GM21723 (cell line): ENCODE data around the gene BCAR3.

Experiments
- ATAC-seq: cut with Tn5 transposase; IDR thresholded peaks from one replicate; pipeline ENCODE4 v1.9.1; 2021; ENCODE audit warnings: mild to moderate bottlenecking, moderate library complexity; ENCODE audit not compliant: unreplicated experiment

The BCAR3 gene

DNA sequence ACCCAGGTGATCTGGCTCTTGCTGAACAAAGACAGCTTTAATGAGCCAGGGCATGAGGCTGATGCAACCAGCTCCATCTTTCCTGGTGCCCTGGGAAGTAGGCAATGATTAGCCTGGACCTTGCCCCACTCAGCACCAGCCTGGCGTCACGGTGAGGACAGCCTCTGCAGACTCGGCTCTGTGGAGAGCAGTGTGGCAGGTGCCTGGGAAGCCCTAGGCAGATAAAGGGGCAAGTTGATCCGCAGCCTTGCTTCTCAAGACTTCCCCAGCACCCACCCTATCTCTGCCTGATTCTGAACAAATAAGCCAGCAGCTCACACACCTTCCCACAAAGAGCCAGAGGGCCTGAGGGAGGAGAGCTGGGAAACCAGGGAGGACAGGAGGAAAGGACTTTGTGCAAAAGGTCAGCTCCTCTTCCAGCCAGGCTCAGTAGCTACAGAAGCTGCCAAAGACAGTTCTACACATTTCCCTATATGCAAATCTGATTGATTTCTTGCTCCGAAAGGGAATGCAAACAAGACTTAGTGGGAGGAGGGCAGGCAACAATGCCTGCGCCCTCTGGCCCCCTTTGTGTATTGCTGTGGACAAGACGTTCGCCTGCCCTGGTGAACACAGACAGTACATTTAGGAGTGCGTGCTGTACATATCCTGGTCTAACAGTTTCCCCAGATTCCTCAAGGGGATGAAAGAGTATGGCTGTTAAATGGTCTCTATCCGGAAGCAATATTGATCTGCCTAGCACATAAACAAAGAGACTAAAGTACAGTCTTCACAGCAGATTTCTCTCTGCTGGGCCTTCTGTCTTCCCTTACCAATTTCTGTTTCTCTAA is 63.8 kb downstream of the BCAR3 start:
- ATAC-seq = no peak

DNA sequence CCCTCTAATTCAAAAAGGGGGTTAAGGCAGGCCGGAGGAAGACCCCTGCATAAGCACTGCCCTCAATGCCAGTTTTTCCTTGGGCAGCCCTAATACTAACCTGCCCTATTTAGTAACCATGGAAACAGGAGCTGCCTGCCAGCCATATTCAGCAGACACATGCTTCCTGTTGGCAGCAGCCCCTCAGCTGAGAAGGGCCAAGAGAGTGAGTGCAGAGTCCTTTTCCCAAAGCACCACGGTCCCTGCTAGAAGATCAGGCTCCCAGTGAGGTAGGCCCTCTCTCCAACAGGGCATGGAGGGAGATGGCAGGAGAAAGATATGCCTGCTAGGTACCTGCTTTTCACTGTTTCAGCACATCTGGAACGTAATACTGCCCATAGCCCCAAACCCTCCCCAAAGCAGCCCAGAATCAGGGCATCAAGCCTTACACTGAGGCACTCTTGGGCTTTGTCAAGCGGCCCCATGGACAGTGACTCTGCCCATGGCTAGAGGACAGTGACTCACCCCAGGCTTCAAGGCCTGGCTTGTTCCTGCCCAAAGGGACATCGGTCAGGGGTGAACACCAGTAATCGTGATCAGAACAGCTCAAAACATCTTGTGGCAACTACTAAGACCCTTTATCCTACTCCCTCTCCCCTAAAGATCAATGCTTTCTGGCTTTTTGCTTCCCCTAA is 64.5 kb downstream of the BCAR3 start:
- ATAC-seq = no peak

DNA sequence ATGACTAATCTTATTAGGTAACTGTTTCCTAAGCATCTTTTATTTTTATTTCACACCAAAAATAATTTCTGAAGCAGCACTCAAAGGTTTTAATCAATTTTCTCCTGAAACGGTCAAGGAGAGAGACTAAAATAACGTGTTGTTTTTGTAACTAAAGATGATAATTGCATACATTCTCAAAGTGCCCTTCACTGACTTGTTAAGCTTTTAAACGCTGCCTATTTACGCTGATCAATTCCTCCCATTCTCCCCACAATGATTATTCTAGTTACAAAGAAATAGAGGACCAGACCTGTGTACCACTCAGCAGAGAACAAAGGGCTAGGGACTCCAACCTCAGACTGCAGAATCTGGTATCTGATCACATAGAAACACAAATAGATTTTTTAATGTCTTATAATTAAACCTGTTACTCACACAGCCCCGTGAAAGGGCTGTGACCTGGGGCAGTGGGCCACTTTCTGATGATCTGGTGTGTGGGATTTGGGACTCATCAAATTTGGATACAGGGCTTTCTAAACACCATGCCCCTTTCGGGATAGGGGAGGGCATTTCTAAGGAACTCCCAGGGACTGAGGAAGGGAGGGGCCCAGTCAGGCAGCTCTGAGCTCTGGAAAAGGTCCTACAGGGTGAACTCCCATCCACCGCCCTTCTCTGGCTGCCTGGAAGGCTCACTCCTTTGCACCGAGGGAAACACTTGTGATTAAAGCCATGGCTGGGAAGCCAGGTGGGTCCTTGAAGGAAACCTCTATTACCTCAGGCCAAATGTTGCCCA is 65.2 kb downstream of the BCAR3 start:
- no peak for ATAC-seq

DNA sequence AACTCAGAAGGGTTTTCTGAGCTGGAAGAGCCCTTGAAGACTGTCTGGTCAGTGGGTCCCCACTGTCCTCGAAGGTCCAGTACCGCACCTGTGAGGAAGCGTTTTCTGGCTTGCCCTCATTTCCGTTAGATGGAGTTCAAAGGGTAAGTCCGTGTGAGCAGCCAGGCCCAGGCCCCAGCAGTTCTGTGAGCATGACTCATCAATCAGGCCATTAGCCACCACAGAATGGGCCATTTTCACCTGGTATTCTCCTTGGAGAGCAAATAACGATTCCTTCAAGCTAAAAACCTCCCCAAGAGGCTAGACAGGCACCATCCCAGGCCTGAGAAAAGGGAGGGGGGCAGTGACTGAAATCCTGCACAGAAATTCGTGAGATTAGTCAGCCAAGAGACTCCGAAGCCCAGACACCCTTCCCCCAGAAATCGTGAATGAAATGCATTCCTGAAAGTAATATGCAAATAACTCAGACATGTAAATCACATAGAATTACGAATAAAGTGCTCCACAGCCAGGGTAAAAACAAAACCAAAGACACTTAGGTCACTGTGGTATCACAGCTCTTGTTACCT is 66.0 kb downstream of the BCAR3 start:
- peak; percentile 80 for ATAC-seq

DNA sequence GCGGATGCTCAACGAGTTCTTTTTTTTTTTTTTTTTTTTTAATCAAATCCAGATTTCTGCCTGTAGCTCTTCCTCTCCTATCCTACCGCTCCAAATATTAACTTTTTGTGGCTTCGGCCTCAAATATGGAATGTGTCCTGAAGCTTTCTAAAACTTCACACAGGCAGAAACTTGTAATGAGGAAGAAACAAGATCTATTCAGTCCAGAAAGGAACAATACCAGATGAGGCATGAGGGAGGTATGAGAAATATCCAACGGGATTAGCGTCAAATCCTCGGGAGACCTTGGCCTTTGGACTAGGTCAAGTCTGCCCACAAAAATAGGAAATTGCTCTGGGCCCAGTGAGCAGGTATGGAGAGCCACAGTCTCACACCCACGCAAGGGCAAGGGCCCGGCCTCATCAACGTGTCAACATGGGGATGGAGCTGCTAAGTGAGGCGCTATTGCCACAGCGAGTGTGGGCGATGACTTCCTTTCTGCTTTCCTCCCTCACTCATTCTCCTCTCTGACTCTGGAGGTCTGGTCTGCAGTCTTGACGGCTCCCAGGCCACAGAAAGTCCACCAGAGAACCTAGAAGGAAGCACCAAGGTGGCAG is 66.6 kb downstream of the BCAR3 start:
- peak; percentile 58 for ATAC-seq

DNA sequence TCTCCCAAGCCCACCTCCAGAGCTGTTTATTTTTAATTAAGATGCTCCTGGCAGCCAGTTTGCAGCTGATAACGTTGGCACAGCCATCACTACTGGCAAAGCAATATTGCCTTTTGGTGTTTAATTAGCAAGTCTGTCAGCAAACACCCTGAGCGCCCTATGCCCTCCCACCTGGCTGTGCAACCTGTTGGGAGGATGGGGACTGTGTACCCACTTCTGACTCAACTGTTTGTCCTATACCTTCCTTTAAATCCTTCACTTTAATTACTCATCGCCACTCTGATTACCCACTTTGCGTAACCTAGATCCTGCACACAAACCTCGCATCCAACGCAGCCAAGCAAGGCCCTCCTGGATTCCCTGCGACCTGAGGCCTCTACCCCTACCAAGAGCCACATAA is 67.1 kb downstream of the BCAR3 start:
- no peak for ATAC-seq

DNA sequence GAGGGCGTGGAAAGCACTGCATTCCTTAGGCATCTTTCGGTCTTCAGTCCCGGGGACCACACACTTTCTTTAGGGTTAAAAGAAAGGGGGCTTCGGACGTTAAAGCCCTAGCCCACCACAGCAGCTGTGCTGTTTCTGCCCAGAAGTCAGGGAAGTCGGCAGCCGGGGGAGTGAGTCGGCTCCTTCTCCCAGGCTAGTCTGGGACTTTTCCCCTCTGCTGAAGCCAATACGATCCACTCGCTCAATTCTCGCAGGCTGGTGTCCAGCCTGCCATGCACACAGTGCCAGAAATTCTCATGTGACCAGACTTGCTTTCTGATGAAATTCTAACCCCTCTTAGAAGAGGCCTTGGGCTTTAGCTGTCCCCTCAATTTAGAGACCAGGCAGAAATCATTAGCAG is 67.7 kb downstream of the BCAR3 start:
- ATAC-seq = no peak

DNA sequence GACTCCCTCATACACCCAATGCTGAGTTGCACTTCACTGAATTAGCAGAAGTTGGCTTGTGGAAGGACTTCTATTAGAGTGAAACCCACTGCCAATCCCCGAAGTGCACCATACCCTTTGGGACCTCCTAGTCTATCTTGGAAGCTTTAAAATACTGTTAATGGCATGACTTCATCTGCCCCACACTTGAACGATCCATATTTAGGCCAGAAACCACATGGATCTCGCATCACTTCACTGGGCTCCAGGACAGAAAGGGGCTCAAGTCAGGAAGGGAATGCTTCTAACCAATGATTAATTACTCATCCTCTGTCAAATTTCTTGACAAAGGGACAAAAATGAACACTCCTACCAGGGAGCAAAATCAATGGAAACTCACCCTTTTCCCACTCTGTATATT is 69.1 kb downstream of the BCAR3 start:
- no peak for ATAC-seq

DNA sequence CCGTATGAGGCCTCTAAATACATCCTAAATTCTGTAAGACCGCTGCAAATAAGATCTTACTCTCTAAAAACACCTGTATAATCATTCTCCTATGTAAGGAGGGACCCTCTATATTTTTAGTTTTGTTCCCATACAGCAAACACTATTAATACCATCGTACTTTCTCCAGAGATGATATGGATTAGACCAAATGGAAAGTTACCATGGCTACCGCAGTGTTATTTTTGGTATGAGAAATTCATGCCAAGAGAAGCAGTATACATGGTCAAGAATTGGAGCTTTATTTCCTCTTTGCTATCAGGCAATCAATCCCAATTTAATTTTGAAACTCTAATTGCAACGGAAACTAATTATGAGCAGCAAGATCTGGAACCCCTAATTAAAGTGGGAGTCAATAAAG is 70.0 kb downstream of the BCAR3 start:
- no peak for ATAC-seq

DNA sequence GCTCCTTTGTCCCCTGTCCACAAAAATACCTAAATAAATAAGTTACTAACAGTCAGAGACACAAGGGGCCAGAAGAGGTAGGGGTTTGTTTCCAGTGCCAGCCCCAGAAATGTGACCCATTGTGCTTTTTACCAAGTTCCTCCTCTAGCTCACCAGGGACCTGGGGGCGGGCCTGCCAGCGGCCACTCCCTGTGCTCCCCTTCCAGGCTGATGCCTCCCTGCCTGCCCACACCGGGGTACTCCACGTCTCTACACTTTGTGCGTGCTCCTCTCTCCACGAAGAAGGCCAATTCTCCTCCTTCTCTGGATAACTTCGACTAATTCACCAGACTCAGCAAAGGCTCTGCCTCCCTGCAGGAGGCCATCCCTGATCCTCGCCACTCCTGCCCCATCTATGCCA is 72.1 kb downstream of the BCAR3 start:
- ATAC-seq = no peak

DNA sequence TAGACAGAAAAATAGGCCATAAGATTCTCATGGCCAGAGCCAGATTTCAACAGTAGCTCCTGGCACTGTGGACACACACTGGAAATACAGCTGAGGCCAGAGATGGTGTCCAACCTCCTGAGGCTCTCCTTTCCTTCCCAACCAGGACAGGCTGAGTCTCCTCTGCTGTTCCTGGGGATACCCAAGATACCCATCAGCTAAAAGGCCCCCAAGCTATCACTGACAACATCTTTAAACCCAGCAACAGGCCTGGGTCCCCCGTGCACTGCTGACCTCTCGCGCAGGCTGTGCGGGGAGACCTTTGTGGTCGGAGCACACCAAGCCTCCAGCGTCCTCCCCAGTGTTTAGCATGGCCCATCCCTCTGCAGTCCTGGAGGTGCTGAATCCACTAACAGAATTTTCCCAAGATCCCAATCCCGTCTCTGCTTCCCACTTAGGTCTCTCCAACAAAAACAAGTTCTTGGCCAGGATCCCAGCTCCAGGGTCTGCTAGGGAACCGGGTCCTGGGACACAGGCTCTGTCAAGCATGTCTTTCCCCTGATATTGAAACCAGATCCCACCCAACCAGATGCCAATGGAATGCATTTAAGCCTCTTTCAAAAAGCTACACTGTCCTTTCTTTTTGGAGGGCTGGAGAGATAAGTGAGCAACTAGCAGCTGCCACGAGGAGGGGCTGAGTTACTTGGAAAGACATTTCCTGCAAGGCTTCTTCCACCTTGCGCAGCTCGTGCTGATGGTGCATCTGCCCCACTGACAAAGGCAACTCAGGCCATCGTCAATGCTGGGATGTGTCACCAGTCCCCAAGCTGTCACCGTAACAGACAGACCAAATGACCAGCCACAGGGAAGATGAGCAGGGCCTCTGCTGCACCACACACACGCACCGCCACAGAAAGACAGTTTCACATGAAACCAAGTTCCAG is 73.2 kb downstream of the BCAR3 start:
- peak; percentile 31 for ATAC-seq

DNA sequence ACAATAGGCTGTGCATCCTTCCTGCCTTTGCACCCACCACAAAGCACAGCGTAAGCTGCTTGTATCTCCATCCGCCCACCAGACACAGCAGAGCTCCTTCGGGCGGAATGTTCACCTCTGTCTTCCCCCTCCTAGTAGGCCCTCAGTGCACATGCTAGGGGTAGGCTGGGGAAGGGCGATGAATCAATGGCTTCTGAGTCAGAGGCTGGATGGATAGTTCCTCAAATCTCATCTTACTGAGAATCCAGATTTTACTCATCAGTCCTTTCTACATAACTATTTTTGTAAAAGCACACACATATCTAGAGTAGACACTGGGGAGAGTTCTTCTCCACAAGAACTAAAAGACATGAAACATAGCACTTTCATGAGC is 73.8 kb downstream of the BCAR3 start:
- ATAC-seq = peak; percentile 92

DNA sequence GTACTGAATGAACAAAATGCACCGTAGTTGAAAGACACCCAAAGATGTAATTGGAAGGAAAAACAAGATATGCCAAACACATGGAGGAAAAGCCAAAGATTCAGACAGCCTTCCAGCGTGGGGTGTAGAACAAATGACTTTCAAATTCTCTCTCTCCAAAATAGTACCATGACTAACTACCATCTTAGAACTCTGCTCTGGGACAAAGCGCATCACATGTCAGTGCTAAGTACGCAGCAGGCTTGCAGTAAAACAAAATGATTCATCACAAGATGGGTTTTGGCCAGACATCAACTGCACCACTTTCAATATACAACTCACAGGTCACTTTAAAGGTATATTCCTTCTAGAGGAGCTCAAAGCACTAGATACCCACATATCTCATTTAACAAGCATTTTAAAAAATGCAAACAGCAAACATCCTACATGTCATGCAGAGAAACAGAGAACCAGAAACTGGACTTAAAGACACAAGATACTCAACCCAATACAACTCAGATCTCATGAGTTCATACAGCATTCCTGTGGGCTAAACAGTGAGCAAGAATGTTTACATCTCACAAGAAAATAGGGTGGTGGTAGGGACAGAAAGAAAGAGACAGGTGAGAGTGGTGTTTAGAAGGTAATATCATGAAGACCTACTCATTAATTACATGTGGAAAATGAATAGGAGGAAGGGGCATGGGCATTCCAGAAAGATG is 75.7 kb downstream of the BCAR3 start:
- no peak for ATAC-seq

DNA sequence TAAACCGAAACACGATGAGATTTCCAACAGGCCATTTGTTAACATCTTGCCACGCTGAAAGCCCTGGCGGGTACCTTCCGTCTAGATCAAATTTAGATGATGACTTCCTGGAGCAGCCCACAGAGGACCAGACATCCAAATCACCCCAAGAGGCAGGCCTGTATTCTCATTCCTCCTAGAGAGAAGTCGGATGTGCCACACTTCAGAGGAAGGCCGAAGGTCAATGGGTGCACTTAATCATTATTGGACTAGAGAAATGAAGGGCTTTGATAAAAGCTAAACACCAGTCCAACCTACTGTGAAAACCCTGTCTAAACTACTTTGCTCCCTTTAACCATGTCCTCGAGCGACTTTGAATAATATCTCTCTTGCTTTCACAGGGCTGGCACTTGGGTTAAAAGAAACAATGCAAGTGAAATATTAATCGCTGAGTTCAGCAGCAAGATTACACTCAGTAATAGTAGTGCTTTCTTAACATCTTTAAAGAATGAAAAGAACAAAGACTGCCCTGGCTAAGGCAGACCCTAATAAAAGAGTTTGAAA is 76.5 kb downstream of the BCAR3 start:
- no peak for ATAC-seq

DNA sequence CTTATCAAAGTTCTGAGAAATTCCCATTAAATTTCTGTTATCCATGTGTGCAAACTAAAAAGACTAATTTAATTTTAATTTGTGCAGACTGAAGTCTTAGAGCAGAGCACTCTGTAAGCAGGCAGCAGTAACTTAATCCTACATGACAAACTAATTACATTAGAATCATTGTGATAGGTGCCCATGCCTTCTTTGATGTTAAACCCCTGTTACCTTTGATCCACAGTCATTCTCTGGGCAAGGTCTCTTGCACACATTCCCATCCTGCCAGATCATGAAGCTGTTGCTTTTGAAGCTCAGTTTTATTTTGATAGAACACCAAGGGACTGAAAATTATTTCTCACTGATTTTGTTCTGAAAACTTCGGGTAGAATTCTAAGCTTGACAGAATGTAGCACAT is 77.2 kb downstream of the BCAR3 start:
- ATAC-seq = no peak

DNA sequence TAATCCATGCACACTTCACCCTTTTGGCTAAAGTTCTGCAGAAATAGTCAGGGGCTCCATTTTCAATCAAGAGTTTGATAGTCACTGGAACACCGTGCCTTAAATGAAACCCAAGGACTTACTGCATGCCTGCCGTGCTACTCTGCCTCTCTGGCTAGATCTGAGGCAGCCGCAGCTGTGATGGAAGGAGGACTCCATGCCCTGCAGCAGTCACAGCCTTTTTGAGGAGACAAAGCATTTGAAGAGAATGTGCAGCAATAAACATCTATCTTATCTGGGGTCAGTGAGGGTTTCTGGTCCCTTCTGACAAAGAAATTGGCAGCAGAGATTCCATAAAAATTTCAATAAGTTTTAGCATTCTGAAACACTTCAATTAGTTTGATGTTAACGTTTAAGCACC is 78.0 kb downstream of the BCAR3 start:
- ATAC-seq = no peak

DNA sequence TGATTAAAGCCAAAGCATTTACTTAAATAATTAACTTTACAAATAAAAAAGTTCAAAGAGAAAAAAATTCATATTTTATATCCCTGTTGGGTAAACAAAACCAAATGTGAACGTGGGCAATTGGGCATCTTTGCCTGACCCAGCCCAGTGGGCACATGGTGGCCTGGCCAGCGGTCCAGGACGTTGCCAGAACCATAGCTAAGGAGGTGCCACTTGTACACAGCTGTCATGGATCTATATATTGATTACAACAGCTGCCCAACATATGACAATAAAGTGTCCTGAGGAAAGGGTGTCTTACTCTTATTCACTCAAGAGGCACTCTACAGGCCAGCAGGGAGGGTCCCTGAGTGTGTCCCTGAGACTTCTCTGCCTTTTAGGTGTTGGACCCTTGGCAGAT is 78.5 kb downstream of the BCAR3 start:
- no peak for ATAC-seq

DNA sequence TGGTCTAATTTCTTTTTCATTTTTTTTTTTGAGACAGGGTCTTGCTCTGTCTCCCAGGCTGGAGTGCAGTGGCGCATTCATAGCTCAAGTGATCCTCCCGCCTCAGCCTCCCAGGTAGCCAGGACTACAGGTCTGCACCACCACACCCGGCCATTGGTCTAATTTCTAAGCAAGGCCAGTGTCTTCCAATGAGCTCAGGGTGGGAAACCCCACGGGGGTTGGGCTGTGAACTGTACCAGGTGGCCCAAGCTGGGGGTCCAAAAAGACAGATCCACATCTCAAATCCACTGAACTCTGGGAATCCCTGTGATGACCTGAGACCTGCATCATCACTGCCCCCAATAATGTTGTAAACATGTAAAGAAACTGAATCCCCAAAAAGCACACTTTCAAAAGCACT is 79.5 kb downstream of the BCAR3 start:
- ATAC-seq = no peak

DNA sequence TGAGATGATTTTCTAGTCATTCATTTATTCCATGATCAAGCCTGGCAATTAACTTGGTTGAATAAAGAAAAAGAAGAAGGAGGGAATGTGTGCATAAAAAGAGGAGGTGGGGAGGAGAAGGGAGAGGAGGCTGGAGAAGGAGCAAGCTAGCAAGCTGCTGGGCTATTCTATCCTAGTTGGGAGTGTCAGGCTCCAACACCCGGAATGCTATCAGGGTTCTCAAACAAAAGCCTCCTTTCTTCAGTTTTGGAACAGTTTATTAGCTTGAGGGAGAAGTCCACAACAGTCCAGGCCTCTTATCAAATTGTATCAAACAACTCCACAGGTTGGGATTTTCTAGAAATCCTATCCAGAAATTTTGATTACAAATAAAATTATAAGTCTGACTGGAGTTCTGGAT is 80.0 kb downstream of the BCAR3 start:
- no peak for ATAC-seq
